K562 (cell line): ENCODE measurements around the gene LSR. TPM values are rescaled to one million over a fixed set of nuclear protein-coding genes. Genes with fewer than 3 reads are reported as not detected.
A peak's percentile ranks its signal among the peaks of the same experiment; 100 is the strongest.

Experiments
- EZH2 ChIP-seq: IDR thresholded peaks from 2 replicates; pipeline ENCODE4 v1.6.1; 2012; ENCODE audit warnings: low read depth, mild to moderate bottlenecking, inconsistent platforms, low read length, borderline replicate concordance
- HSF4 ChIP-seq: fragments of 250-450 bp; sonication (Bioruptor Pico); IDR thresholded peaks from 2 replicates; pipeline ENCODE4 v2.1.2; 2022; ENCODE audit warnings: mild to moderate bottlenecking, moderate library complexity, borderline replicate concordance
- MEF2D ChIP-seq: conservative IDR thresholded peaks from 2 replicates; pipeline ENCODE4 v1.6.1; 2016; ENCODE audit warnings: low read depth, missing genetic modification characterization, missing compliant biosample characterization
- MEIS2 ChIP-seq: fragments of 450-650 bp; IDR thresholded peaks from 2 replicates; pipeline ENCODE4 v1.6.1; 2014; ENCODE audit warnings: mild to moderate bottlenecking; ENCODE audit not compliant: partially characterized antibody
- TCF7 ChIP-seq: sonication (generic); IDR thresholded peaks from 2 replicates; pipeline ENCODE4 v1.6.1; 2016; ENCODE audit warnings: antibody characterized with exemption, borderline replicate concordance
- TOE1 ChIP-seq, 2 experiments: fragments of 450-650 bp in 1 of 2; sonication (generic) in 1 of 2; formaldehyde crosslinking in 1 of 2; IDR thresholded peaks; 2 replicates each; pipeline versions ENCODE4 v1.7.1 to v1.8.0; 2016 to 2022; ENCODE audit warnings: borderline replicate concordance in 2 of 2, mild to moderate bottlenecking in 2 of 2, antibody characterized with exemption in 1 of 2, inconsistent platforms in 1 of 2, low read depth in 1 of 2, missing genetic modification reagents in 1 of 2, moderate library complexity in 1 of 2
- polyA plus RNA-seq, 8 experiments: library from polyadenylated mRNA; depleted of rRNA in 4 of 8; stranded (reverse) in 5 of 8; unstranded in 3 of 8; fragments of >200 nt; fragmentation: Nextera tagmentation in 2 of 8; fragmentation: Illumina TruSeq in 1 of 8; extraction: Ambion mirVana in 2 of 8; extraction: Trizol in 1 of 8; gene quantifications; 2 replicates each; pipeline versions ENCODE4 v1.2.1 to v1.2.3, GENCODE V29; 2011 to 2014; ENCODE audit warnings: inconsistent platforms in 1 of 8, missing spikeins in 1 of 8
- total RNA-seq, 7 experiments: library from RNA; depleted of rRNA in 6 of 7; stranded (reverse); fragments of >200 nt in 6 of 7; fragmentation: Illumina TruSeq in 2 of 7; extraction: Trizol in 2 of 7; gene quantifications; 2 replicates each; pipeline versions ENCODE4 v1.2.1 to v1.2.3, GENCODE V29; 2011 to 2021; ENCODE audit warnings: low replicate concordance in 1 of 7
- TF ChIP-seq, protein P1 (sequence below): fragments of 250-450 bp; sonication (Bioruptor Pico); IDR thresholded peaks from 2 replicates; pipeline ENCODE4 v1.8.0; 2021; ENCODE audit warnings: borderline replicate concordance, mild to moderate bottlenecking, moderate library complexity; ENCODE audit not compliant: poor library complexity, severe bottlenecking
- TF ChIP-seq, protein P2 (sequence below), 2 experiments: fragments of 450-650 bp in 1 of 2; IDR thresholded peaks; 2 replicates each; pipeline ENCODE4 v1.6.1; 2011 to 2017; ENCODE audit warnings: low read depth in 2 of 2, antibody characterized with exemption in 1 of 2, borderline replicate concordance in 1 of 2, low read length in 1 of 2, mild to moderate bottlenecking in 1 of 2, mixed read lengths in 1 of 2; ENCODE audit not compliant: control insufficient read depth in 1 of 2
- TF ChIP-seq, protein P3 (sequence below), 2 experiments: fragments of 450-650 bp; IDR thresholded peaks; 2 replicates each; pipeline ENCODE4 v1.6.1; 2016; ENCODE audit warnings: mild to moderate bottlenecking in 2 of 2, borderline replicate concordance in 1 of 2, low read depth in 1 of 2, moderate library complexity in 1 of 2
- TF ChIP-seq, protein P4 (sequence below): fragments of 450-650 bp; formaldehyde crosslinking; IDR thresholded peaks from 2 replicates; pipeline ENCODE4 v1.4.0; 2022; ENCODE audit warnings: missing genetic modification characterization

The LSR gene
- total and polyA plus RNA-seq, 9 of the 15 experiments (the other 6 are each of a cell fraction or from before 2014, with no cell fraction given): 0.44 to 87.9 (median 28.0) TPM

DNA sequence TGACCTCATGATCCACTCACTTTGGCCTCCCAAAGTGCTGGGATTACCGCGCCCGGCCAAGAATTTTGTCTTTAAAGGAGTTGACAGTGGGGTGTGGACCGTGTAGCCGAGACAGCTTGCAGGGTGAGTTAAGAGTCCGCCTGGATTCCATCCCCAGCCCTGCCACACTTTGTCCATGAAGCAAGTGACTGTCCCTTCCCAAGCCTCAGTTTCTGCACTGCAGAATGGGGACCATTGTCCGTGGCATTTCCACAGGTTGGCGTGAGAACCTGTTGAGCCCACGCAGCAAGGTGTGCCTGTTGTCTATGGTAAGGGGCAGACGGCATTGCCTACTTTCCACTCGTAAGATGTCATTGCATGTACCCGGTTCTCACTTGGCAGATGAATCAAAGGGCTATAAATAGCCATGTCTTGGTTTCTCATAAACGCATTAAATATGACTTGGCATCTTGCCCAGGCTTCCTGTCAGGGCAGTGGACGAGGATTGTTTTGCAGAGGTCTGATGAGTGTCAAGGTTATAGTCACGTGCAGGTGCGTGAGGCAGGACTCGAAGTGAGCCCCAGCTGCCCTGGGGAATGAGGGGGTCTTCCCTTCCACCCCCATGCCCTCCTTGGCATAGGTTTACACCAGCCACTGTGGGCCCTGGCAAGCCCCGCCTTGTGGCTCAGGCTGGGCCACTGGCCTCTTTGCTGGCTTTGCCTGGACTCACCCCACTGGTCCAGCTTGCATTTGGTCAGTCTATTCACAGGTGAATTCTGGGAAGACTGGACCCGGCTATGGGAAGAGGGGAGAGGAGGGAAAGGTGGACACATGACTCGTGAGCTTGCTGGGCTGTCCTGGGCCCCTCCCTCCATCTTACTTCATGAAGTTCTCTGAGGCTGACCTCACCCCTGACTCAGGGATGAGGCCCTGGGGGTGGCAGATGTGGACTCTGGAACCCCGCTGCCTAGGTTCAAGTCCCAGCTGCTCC lies 34.9 kb upstream of the LSR start (continued):
- TF ChIP-seq MEF2D (tag) (peak; percentile 76), HSF4 (CRISPR knock-in tag) (no peak), TOE1 (IDR thresholded peaks at IDR 0.05; ENCODE audit: borderline replicate concordance) (no peak), TOE1 (CRISPR knock-in tag; IDR thresholded peaks at IDR 0.05; ENCODE audit: borderline replicate concordance, low read depth) (no peak), MEIS2 (peak; percentile 37), TCF7 (no peak), EZH2 (no peak)
- TF ChIP-seq, protein P1, sequence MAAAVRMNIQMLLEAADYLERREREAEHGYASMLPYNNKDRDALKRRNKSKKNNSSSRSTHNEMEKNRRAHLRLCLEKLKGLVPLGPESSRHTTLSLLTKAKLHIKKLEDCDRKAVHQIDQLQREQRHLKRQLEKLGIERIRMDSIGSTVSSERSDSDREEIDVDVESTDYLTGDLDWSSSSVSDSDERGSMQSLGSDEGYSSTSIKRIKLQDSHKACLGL (CRISPR knock-in tag): no peak
- TF ChIP-seq, protein P2, sequence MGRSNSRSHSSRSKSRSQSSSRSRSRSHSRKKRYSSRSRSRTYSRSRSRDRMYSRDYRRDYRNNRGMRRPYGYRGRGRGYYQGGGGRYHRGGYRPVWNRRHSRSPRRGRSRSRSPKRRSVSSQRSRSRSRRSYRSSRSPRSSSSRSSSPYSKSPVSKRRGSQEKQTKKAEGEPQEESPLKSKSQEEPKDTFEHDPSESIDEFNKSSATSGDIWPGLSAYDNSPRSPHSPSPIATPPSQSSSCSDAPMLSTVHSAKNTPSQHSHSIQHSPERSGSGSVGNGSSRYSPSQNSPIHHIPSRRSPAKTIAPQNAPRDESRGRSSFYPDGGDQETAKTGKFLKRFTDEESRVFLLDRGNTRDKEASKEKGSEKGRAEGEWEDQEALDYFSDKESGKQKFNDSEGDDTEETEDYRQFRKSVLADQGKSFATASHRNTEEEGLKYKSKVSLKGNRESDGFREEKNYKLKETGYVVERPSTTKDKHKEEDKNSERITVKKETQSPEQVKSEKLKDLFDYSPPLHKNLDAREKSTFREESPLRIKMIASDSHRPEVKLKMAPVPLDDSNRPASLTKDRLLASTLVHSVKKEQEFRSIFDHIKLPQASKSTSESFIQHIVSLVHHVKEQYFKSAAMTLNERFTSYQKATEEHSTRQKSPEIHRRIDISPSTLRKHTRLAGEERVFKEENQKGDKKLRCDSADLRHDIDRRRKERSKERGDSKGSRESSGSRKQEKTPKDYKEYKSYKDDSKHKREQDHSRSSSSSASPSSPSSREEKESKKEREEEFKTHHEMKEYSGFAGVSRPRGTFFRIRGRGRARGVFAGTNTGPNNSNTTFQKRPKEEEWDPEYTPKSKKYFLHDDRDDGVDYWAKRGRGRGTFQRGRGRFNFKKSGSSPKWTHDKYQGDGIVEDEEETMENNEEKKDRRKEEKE (IDR thresholded peaks at IDR 0.05; ENCODE audit: borderline replicate concordance in 1 of 2, control insufficient read depth in 1 of 2, low read depth in 2 of 2, low read length in 1 of 2): no peak
- TF ChIP-seq, protein P3, sequence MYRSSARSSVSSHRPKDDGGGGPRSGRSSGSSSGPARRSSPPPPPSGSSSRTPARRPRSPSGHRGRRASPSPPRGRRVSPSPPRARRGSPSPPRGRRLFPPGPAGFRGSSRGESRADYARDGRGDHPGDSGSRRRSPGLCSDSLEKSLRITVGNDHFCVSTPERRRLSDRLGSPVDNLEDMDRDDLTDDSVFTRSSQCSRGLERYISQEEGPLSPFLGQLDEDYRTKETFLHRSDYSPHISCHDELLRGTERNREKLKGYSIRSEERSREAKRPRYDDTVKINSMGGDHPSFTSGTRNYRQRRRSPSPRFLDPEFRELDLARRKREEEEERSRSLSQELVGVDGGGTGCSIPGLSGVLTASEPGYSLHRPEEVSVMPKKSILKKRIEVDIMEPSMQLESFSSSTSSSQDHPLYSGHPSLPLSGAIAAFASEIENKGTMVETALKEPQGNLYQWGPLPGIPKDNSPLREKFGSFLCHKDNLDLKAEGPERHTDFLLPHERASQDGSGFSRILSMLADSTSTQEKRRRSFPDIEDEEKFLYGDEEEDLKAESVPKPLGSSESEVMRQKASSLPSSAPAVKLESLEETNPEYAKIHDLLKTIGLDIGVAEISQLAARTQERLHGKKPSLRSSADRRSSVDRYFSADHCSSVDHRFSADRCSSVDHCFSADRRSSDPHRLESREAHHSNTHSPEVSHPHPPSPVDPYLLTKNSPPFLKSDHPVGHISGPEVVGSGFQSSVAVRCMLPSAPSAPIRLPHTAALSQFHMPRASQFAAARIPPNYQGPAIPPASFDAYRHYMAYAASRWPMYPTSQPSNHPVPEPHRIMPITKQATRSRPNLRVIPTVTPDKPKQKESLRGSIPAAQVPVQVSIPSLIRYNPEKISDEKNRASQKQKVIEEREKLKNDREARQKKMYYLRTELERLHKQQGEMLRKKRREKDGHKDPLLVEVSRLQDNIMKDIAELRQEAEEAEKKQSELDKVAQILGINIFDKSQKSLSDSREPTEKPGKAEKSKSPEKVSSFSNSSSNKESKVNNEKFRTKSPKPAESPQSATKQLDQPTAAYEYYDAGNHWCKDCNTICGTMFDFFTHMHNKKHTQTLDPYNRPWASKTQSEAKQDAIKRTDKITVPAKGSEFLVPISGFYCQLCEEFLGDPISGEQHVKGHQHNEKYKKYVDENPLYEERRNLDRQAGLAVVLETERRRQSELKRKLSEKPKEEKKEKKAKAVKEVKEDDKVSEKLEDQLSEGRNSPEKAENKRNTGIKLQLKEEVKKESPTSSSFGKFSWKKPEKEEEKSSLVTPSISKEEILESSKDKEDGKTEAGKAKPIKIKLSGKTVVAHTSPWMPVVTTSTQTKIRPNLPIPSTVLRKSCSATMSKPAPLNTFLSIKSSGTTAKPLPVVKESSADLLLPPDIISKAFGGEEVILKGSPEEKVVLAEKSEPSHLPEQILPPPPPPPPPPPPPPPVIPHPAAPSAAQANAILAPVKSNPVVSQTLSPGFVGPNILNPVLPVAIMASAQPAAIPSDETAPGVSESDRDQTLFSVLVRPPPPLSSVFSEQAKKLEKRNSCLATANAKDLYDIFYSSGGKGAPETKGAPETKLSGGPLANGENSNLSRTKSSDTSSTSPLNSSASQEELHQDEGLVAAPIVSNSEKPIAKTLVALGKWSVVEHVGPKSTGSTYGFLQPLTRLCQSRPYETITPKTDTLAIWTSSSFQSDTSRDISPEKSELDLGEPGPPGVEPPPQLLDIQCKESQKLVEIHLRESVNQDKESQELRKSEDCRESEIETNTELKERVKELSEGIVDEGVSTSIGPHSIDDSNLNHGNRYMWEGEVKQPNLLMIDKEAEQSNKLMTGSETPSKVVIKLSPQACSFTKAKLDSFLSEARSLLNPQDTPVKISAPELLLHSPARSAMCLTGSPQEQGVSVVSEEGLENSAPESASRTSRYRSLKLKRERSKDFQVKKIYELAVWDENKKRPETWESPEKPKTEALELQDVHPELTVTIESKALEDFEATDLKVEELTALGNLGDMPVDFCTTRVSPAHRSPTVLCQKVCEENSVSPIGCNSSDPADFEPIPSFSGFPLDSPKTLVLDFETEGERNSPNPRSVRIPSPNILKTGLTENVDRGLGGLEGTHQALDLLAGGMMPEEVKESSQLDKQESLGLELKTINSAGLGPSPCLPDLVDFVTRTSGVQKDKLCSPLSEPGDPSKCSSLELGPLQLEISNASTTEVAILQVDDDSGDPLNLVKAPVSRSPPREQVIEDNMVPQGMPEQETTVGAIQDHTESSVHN (IDR thresholded peaks at IDR 0.05; ENCODE audit: borderline replicate concordance in 1 of 2, low read depth in 1 of 2): no peak
- TF ChIP-seq, protein P4, sequence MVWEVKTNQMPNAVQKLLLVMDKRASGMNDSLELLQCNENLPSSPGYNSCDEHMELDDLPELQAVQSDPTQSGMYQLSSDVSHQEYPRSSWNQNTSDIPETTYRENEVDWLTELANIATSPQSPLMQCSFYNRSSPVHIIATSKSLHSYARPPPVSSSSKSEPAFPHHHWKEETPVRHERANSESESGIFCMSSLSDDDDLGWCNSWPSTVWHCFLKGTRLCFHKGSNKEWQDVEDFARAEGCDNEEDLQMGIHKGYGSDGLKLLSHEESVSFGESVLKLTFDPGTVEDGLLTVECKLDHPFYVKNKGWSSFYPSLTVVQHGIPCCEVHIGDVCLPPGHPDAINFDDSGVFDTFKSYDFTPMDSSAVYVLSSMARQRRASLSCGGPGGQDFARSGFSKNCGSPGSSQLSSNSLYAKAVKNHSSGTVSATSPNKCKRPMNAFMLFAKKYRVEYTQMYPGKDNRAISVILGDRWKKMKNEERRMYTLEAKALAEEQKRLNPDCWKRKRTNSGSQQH (CRISPR knock-in tag): no peak
